Bladder microvascular endothelial cell (primary cell): Measurements from ENCODE around the gene DAZL. TPM values are rescaled to one million over a fixed set of nuclear protein-coding genes. Genes with fewer than 3 reads are reported as not detected.

Source experiments
- total RNA-seq: library from RNA; depleted of rRNA; stranded (reverse); fragments of >200 nt; gene quantifications from 2 replicates; pipeline ENCODE4 v1.2.3, GENCODE V29; 2014

DAZL gene
- total RNA-seq: not detected in 2 replicates

GRCh38 chr3:16604887-16605602 lies at the start of gene DAZL:
Gene DAZL, minus strand, starts transcription at chr3:16605423. Its CDS starts 218 bp downstream, at chr3:16605205.

Other genes starting within 250 kb of the DAZL start
- 42.9 and 46.9 TPM in 2 replicates for gene RFTN1, start 91.7 kb downstream of the DAZL start, total RNA-seq